ENCODE results near the gene ZMAT3. TPM values are rescaled to one million over a fixed set of nuclear protein-coding genes. Genes with fewer than 3 reads are reported as not detected.

Gene ZMAT3
- total and polyA plus RNA-seq, 2 of the 8 experiments (the other 6 are each of a cell fraction or from before 2014, with no cell fraction given), result 5.0 to 9.2 TPM

Small RNAs within 50 kb of the gene (small RNA-seq; reads per million reads assigned to genes)
- gene RF00019 (ENCODE audit: insufficient read depth), result not detected

Other genes with a start within 250 kb of the ZMAT3 start
- 11.3 and 14.1 TPM in 2 replicates for gene PIK3CA, start 76.5 kb upstream of the ZMAT3 start, total RNA-seq (2021; fragmentation: NEBNext Ultra II Directional; extraction: Animal tissue kit (Norgen Biotek cat#: 25700))
- gene PIK3CA, start 76.5 kb upstream of the ZMAT3 start, polyA plus RNA-seq (2011; rRNA removed), result 1.6 and 4.8 TPM in 2 replicates
- 1.9 and 2.0 TPM in 2 replicates for gene KCNMB3, start 179.3 kb upstream of the ZMAT3 start, total RNA-seq (2021; fragmentation: NEBNext Ultra II Directional; extraction: Animal tissue kit (Norgen Biotek cat#: 25700))
- gene KCNMB3, start 179.3 kb upstream of the ZMAT3 start, polyA plus RNA-seq (2011; rRNA removed), result 1.7 TPM in 2 replicates